Fibroblast of pulmonary artery (primary cell): ENCODE results near the gene MYG1.
"Not testable (repeated sequence)": the region's sequence is repeated elsewhere in the genome, so short reads cannot be mapped to it uniquely, and the experiment has no call there.

Source experiments
- DNase-seq: peaks from one replicate; pipeline ENCODE4 v3.0.0-alpha.2; 2010; ENCODE audit warnings: low read depth
- H3K4me3 ChIP-seq: replicated peaks from 2 replicates; pipeline ENCODE4 v1.5.1; 2011; ENCODE audit warnings: low read depth, mild to moderate bottlenecking, control low read depth, low read length, moderate library complexity
- TF ChIP-seq, protein P1 (sequence below): IDR thresholded peaks from 2 replicates; pipeline ENCODE4 v1.5.1; 2011; ENCODE audit warnings: mild to moderate bottlenecking, control low read depth, low read length, inconsistent platforms; ENCODE audit errors: missing control alignments

The MYG1 gene

DNA sequence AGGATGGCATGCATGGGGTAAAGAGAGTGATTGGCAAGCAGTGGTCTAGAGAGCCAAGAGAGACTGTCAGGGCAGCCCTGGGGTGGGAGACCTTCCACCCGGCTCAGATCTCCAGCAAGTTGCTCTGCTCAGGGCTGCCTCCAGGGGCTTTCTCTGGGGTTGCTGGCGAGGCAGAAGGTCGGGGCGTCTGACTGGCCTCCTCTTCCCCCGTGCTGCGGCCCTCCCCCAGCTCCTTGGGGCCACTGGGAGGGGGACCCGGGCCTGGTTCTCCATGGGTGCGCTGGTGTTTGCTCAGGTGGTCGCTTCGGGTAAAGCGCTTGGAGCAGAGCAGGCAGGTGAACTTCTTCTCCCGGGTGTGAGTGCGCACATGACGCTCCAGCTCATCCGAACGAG lies 28.5 kb downstream of the MYG1 start:
- TF ChIP-seq, protein P1, sequence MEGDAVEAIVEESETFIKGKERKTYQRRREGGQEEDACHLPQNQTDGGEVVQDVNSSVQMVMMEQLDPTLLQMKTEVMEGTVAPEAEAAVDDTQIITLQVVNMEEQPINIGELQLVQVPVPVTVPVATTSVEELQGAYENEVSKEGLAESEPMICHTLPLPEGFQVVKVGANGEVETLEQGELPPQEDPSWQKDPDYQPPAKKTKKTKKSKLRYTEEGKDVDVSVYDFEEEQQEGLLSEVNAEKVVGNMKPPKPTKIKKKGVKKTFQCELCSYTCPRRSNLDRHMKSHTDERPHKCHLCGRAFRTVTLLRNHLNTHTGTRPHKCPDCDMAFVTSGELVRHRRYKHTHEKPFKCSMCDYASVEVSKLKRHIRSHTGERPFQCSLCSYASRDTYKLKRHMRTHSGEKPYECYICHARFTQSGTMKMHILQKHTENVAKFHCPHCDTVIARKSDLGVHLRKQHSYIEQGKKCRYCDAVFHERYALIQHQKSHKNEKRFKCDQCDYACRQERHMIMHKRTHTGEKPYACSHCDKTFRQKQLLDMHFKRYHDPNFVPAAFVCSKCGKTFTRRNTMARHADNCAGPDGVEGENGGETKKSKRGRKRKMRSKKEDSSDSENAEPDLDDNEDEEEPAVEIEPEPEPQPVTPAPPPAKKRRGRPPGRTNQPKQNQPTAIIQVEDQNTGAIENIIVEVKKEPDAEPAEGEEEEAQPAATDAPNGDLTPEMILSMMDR: peak; percentile 3
- H3K4me3 ChIP-seq: no peak overlapping the region
- DNase-seq: no peak

DNA sequence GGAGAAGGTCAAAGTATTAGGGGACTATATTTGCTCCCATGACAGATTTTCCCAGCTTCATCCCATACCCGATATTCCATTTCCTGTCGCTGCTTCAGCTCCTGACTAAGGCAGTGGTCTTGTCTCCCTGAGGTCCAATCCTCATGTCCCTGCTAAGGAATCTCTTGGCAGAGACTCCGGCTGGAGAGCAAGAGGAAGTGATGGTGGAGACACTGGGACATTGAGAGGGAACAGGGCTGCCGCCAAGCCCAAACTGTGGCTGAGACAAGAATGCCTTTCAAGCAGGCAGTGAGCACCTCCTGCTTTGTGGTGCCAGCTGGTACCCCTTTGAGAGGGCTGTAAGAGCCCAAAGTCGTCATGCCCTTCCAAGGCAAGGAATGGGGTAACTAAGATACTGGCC lies 31.2 kb downstream of the MYG1 start:
- no peak for DNase-seq
- TF ChIP-seq, protein P1: no peak
- H3K4me3 ChIP-seq: no peak overlapping the region

DNA sequence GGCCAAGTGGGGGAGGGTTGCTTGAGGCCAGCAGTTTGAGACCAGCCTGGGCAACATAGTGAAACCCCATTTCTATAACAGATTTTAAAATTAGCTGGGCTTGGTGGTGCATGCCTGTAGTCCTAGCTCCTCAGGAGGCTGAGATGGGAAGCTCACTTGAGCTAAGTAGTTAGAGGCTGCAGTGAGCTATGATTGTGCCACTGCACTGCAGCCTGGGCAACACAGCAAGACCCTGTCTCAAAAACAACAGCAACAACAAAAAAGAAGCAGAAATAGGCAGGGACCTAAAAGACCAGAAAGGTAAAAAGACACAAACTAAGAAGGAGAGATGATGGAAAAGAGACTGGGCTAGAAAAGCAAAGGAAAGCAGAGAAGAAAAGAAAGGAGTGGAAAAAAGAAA lies 32.8 kb downstream of the MYG1 start:
- not testable (repeated sequence) for H3K4me3 ChIP-seq

DNA sequence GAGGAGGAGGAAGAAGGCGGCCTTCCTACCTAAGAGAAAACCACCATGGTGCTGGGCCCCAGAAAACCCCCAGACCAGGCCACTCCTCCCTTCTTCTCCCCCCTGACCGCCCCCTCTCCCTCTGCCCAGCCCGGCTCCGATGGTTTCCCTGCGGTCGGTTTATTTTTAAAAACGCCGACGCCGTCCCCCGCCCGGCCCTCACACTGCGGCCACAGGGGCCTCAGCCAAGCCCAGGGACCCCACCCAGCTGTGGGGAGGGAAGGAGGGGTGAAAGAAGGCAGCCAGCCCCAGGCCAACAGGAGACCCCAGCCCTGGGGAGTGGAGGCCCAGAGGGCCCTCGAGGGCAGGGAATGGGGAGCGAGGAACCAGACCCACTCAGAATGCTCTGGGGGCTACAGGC lies 33.2 kb downstream of the MYG1 start:
- TF ChIP-seq, protein P1: no peak
- no peak overlapping the region for H3K4me3 ChIP-seq
- no peak for DNase-seq

More for the DNA sequence above, 32.8 kb downstream of the MYG1 start:
- not testable (repeated sequence) for DNase-seq

DNA sequence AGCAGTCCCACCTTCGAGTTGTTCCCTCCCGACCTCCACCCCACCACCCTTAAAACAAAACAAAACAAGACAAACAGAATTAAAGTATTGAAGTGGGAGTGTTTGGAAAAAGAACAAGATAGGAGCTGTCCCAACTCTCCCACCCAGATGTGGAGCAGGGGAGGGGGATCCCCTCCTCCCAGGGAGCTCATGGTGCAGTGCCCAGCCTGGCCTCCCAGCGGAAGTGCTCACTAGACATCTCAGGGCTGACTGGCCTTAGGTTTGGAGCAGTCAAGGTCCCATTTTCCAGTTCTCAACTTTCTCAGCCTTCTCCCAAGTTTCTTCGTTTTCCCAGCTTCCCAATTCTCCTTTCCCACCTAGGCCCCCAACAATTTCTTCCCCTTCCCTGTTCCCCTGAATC lies 33.8 kb downstream of the MYG1 start:
- no peak for DNase-seq
- TF ChIP-seq, protein P1: no peak
- no peak overlapping the region for H3K4me3 ChIP-seq

DNA sequence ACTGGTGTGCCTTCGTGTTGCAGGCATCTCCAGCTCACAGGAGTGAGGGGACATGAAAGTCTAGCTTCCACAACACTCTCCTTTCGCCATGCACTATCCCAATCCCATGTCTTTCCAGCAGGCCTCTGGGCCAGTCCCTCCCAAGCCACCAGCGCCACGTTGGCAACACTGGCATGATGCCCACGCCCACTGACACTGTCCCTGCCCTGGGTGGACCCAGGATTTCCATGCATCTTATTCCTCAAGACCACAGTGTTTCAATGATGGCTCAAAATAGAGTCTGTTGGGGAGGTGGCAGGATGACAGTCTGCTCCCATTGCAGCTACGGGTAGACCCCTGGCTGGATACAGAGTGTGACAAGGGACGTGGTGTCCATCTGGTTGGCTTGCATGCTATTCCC lies 34.4 kb downstream of the MYG1 start:
- TF ChIP-seq, protein P1: no peak
- no peak for DNase-seq
- H3K4me3 ChIP-seq: no peak overlapping the region

DNA sequence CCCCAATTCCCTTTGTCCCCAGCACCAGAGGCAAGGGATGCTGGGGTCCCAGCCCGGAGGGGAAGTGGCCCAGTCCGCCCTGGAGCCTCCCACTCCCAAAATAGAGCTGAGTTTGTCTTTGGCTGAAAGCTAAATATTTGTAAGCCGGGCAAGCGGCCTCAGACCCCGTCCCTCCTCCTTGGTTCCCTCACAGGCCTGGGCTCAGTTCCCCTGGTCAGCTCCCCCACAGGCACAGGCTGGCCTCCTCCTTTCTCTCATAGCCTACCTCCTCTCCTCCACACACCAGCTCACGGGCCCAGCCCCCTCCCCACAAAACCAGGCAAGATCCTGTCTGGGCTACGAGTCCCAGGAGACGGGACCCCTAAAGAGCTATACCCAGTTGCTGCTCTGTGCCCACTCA lies 35.3 kb downstream of the MYG1 start:
- TF ChIP-seq, protein P1: no peak
- no peak for DNase-seq
- H3K4me3 ChIP-seq: no peak overlapping the region
